CMK (cell line): ENCODE measurements around the gene PGAM2.
"Not testable (repeated sequence)": the region's sequence is repeated elsewhere in the genome, so short reads cannot be mapped to it uniquely, and the experiment has no call there.

Experiments used
- DNase-seq: peaks from one replicate; pipeline ENCODE4 v3.0.0-alpha.2; 2010; ENCODE audit warnings: low read depth

The PGAM2 gene

DNA sequence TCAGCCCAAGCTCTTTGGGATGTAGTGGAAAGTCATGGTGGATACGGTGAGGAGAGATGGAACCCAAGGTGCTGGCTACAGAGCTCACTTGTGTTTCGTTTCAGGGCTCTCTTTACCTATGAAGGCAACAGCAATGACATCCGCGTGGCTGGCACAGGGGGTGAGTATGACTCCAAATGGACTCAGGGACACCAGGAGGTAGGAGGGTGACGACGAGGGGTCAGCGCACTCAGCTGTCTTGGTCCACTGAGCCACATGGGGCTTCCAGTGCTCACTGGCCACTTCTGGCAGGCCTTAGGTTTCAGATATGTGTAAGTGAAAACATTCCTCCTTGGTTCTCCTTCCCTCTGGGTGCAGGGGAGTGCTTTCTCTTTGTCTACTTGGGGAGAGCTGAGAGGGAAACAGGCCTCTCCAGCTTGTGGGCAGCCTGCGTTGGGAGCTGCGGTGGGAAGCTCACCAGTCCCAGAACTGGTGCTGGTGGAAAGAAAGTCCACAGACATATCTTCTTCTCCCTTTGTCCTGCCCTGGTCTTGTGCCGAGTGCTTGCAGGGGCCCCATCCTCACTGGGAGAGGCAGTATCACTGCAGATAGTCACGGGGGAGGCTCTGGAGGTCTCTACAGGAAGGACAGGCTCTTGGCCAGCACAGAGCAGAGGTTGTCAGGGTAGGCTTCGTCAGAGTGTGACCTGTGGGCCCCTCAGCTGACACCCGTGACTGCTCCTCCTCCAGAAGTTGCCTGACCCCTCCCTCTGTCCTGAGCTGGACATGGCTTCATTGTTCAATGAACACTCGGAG, 15.0 kb downstream of the PGAM2 start:
- DNase-seq, result no peak

DNA sequence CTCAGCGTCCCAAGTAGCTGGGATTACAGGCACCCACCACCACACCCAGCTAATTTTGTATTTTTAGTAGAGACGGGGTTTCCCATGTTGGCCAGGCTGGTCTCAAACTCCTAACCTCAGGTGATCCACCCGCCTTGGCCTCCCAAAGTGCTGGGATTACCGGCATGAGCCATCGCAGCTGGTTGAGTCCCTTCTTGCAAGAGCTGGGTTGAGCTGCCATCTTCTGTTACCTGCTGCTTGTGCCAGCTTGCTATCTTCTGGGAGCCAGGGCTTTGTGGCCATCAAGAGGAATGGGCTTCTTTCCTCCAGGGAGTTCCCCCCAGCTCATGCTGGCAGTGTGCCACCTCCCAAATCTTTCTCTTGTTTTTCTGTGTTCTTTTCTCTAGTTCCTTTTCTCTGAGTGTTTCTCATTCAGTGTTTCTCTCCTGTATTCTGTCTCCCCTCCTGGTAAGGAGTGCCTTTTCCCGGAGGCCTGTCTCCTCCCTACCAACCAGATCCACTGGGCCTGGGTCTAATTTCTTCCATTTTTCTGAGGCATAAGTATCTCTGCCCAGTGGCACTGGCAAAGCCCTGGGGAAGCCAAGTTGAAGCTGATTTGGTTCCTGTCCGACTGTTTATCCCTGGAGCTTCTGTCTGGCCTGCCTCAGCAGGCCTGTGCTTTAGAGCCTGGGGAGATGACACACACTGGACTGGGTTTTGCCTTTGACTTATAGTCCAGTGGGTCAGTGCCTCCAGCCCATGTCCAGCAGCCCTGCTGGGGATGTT, 17.2 kb downstream of the PGAM2 start:
- DNase-seq, result no peak

GRCh38 chr7:44046321-44047061, 18.9 kb downstream of the PGAM2 start:
- DNase-seq, result no peak

DNA sequence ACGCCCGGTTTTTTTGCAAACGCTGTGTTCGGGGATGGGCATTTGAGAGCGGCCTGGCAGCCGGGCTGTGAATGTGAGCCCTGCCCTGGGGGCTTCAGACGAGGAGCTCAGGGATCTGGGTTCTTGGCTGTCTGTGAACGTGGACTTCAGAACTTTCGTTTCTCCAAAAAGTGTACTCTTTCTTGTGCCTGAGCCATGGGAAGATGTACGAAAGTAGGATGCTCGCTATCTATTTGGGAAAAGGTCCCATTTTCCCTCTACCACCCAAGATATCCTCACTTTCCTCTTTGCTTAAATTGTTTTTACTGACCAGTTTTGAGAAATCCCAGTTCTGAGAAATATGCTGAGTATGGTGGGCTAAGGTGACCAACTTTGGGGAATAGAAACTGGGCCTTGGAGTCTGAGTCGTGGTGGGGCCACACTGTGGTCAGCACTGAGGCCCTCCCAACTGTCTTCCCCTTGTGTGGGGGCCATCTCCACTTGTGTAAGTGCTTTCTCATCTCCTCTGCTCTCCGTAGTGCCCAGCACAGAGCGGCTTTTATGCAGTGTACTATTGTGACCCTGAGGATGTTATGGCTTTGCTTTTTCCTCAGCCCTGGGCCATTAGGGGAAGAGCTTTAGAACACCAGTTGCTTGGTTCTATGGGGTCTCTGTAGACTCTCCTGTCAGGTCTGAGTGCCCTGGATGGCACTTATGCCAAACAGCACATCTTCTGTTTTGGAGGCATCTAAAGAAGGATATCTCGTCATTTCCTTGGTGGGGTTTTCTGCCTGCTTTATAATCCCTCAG, 19.9 kb downstream of the PGAM2 start:
- no peak for DNase-seq

DNA sequence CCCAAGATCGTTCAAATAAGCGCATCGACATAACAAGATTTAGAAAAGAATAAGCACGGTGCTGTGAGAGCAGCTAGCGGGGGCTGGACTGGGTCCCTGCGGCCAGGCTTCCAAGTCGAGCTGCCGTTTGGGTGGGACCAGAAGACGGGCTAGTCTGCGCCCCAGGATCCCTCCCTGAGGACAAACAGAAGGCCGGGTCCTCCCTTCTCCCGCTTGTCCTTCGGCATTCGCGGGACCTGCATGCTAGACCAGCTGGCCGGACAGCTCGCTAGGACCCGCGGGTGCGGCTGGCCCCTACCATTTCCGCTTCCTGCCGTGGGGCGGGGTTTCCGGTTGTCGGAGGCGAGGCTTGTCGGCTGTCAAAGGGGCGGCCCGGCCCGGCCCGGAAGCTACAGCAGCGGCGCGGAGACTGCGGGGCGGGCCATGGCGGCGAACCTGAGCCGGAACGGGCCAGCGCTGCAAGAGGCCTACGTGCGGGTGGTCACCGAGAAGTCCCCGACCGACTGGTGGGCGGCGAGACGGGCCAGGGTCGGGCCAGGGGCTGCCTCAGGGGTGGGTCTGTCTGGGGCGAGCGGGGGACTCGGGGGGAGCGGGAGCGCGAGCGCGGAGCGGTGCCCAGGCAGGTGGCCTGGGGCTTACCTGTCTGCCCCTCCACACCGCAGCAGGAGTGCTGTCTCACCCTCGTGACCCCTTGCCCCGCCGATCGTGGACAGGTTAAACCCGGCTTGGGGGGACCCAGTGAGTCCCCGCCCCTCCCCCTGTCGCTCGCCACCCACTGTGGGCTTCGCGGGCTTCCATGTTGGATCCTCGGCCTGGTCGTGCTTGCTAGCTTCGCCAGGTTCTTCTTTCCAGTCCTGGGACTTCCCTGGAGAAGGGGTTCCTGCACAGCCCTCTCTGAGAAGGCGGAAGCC, 20.8 kb downstream of the PGAM2 start, which contains the start of gene DBNL:
Gene DBNL (plus strand): TSS at position 388 of the 911 bp plus-strand sequence. CDS start 36 bp downstream, at position 424.
- peak; percentile 62 for DNase-seq

DNA sequence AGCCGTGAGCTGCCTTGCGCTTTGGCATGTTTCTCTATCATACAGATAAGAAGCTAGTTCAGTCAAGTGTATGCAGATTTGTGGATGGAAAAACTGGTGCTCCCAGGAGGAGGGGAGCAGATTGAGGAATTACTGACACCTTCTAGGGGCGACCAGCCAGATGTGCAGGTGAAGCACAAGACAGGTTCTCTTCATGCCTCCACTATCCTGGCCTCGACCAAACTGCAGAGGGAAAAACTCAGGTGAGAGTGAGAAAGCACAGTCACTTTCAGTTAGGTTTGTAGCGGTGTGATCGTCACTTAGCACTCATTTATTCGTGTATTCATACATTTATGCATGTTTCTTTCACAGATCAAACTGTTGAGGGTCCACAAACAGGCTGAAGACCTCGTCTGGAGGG, 21.5 kb downstream of the PGAM2 start:
- DNase-seq, result no peak

- no peak for DNase-seq
Measured at GRCh38 chr7:44042221-44042620, 23.1 kb downstream of the PGAM2 start.

DNA sequence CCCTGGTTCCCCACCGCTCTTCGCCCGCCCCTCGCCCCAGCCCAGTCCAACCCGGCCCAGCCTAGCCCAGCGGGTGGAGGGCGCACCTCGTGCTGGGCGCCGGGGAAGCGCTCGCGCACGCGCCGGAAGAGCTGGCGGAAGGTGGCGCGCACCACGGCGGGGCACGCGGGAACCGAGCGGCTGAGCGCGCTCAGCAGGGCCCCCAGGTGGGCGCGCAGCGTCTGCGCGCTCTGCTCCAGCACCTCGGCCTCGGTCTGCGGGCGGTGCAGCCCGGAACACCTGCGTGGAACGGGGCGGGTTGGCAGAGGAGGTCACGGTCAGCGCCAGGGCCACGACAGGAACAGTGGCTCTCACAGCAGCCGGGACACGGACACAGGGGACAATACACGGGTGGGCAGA, 24.9 kb downstream of the PGAM2 start:
- DNase-seq, result not testable (repeated sequence)

- DNase-seq, result not testable (repeated sequence)
Measured at GRCh38 chr7:44039800-44040492, 25.4 kb downstream of the PGAM2 start.

GRCh38 chr7:44038961-44039558, 26.3 kb downstream of the PGAM2 start:
- not testable (repeated sequence) for DNase-seq

- DNase-seq, result not testable (repeated sequence)
Measured at GRCh38 chr7:44038553-44038952, 26.8 kb downstream of the PGAM2 start.

DNA sequence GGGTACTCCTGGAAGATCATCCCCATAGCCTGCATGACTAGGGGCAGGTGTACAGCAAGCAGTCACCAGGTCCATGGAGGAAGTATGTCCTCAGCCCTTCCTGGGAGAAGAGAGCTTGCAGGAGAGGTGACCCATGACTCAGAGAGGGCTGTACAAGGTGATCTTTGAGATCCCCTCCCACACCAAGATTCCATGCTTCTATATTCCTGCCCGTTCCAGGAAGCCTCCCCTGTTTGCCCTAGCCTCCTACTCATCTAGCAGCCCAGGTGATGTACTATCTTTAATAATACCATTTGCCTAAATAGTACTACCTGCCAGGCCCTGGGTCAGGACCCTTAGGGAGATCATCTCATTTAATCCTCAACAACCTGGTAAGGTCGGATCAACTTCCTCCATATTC, 27.4 kb downstream of the PGAM2 start:
- not testable (repeated sequence) for DNase-seq

- not testable (repeated sequence) for DNase-seq
Measured at GRCh38 chr7:44036364-44036763, 29.0 kb downstream of the PGAM2 start.

DNA sequence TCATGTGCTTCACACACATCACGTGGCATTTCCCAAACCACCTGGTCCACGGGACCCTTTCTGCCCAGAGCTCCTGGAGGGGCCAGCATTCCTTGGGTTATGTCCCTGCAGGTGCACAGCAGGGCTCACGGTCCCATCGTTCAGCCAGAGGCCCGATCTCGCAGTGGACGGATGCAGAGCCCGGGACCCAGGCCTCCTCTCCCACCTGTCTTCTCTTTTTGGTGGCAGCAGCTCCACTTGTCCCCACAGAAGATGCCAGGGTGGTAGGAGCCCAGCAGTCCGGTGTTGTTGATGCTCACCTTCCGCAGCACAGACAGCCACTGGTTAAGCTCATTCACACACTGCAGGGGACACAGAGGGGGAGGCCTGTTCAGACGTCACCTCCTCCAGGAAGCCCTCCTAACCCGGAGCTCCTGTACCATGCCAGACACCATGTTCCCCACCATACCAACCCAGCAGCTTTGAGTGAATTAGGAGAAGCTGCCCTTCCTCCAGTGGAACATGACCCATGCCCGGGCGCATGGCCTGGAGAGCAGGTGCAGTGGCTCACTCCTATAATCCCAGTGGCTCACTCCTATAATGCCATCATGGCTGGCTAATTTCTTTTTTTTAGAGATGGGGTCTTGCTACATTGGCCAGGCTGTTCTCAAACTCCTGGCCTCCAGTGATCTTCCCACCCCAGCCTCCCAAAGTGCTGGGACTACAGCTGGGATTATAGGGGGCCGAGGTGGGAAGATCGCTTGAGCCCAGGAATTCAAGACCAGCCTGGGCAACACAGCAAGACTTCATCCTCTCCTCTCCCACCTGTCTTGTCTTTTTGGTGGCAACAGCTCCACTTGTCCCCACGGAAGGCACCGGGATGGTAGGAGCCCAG, 31.2 kb downstream of the PGAM2 start:
- not testable (repeated sequence) for DNase-seq

- not testable (repeated sequence) for DNase-seq
Measured at GRCh38 chr7:44032031-44032430, 33.3 kb downstream of the PGAM2 start.

DNA sequence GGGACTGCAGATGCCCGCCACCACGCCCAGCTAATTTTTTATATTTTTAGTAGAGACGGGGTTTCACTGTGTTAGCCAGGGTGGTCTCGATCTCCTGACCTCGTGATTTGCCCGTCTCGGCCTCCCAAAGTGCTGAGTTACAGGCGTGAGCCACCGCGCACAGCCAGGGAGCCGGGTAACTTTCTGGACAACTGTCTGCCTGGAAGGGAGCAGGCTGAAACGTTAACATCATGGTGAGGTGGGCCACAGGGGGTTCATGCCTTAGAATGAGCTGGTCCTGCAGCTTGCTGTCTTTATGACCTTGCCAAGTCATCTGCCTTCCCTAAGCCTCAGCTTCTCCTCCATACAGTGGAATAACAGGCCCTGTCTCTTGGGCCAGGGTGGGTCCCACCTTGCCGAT, 34.0 kb downstream of the PGAM2 start:
- DNase-seq, result not testable (repeated sequence)

GRCh38 chr7:44030029-44030428, 35.3 kb downstream of the PGAM2 start:
- not testable (repeated sequence) for DNase-seq

- not testable (repeated sequence) for DNase-seq
Measured at GRCh38 chr7:44029433-44029832, 35.9 kb downstream of the PGAM2 start.
